Left ventricle myocardium superior (tissue), 1 donor: Measurements from ENCODE around the gene DHRSX. TPM values are rescaled to one million over a fixed set of nuclear protein-coding genes. Genes with fewer than 3 reads are reported as not detected.
"Not testable (repeated sequence)": the region's sequence is repeated elsewhere in the genome, so short reads cannot be mapped to it uniquely, and the experiment has no call there.

Source experiments
- ATAC-seq: fragments of 200-7000 bp; cut with Tn5 transposase; one replicate; pipeline ENCODE4 v1.9.1; 2020; ENCODE audit warnings: mild to moderate bottlenecking, moderate library complexity
- DNase-seq: peaks from one replicate; pipeline ENCODE4 v3.0.0-alpha.2; 2020
- intact Hi-C: fragments of 100-400 bp; cut with micrococcal nuclease; formaldehyde crosslinking; loops from one replicate; pipeline ENCODE4 v1.11.0; 2022
- total RNA-seq: library from RNA; stranded (reverse); fragmentation: NEBNext Ultra II Directional; extraction: Animal tissue kit (Norgen Biotek cat#: 25700); gene quantifications from one replicate; pipeline ENCODE4 v1.2.1, GENCODE V29; 2021
- donor health status: DM: no; HTN: yes; CAD: no; lungs with severe emphysema.

DHRSX gene
- total RNA-seq, 1 donor from 2014 or later = 38.4 TPM

DNA sequence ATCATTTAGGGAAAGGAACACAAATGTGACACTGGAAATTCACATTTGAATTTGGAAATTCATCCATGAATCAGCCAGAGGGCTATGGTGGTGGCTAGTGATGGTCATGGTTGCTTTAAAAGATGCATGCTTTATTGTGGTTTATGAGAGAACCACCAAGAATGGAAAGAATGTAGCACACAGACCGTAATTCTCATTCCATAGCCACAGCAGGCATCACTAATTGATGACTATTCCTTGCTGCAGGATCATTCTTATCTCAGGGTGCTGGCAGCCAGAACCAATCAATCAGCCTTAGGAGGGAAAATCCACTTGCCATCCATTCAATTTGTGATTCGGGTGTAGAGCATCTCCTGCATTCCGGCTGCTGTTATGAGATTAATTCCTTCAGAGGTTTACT lies 115.6 kb downstream of the DHRSX start:
- DNase-seq (no peak), ATAC-seq (no peak)
- intact Hi-C loops = no loop called here

GRCh38 chrX:2384486-2384885 lies 116.3 kb downstream of the DHRSX start:
- DNase-seq (no peak), ATAC-seq (no peak)
- intact Hi-C loops = no loop called here

DNA sequence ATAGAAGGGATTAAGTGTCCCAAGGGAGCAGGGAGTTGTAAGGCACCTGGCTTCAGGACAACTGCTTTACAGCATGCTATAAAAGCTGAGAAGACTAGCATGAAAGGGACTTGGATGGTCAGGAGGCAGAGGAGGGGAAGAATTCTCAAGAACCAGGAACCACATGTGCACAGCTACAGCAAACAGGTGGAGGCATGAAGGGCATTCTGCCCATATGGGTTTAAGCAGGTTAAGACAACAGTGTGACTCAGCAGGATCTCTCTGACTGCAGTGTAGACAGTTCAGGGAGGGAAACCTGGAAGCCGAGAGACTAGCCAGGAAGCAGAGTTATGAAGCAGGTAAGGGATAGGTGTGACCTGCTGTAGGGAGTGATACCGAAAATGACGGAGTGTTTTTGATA lies 117.0 kb downstream of the DHRSX start:
- intact Hi-C loops = no loop called here
- no peak for DNase-seq
- ATAC-seq = no peak

GRCh38 chrX:2383144-2383543 lies 117.6 kb downstream of the DHRSX start:
- ATAC-seq = no peak
- intact Hi-C loops = no loop called here
- no peak for DNase-seq

GRCh38 chrX:2382433-2383048 lies 118.2 kb downstream of the DHRSX start:
- DNase-seq, intact Hi-C loops, ATAC-seq: not testable (repeated sequence)

DNA sequence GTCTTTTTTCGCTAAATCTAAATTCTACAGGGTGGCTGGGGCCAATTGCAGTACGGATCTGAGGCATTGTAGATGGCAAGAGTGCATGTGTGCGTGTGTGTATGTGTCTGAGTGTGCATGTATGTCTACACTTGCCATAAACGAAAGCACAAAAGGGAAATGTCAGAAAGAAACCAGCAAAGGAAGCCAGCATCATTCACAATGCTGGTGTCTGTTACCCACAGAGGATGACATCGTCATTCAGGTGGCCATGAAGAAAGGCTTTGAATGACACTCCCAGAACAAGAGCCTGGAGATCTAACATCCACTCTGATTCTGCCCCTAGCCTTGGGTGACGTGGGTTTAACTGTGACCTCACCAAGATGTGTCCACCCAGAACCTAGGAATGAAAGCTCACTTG lies 124.6 kb downstream of the DHRSX start:
- intact Hi-C loops = no loop called here
- DNase-seq (no peak), ATAC-seq (no peak)

- ATAC-seq (peak; percentile 34), DNase-seq (no peak)
- intact Hi-C loops = no loop called here
Measured at GRCh38 chrX:2374086-2374485, 126.7 kb downstream of the DHRSX start.

DNA sequence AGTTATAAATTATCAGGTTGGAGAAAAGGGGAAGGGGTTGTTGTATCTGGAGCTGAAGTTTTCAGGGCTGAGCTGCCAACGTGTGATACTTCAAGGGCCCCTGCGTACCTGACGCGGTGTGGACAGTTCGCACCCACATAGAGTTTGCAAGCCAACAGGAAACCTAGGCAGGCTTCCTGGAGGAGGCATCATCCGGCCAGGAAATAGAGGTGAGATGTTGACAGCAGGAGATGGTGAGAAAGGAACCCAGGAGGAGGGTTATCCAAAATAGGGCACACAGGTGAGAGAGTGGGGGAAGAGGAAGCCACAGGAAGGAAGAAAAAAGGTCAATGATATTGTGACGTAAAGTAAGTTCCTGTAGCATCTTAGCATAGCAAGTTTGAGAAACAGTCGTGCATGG lies 127.2 kb downstream of the DHRSX start:
- intact Hi-C loops = no loop called here
- DNase-seq (no peak), ATAC-seq (no peak)

DNA sequence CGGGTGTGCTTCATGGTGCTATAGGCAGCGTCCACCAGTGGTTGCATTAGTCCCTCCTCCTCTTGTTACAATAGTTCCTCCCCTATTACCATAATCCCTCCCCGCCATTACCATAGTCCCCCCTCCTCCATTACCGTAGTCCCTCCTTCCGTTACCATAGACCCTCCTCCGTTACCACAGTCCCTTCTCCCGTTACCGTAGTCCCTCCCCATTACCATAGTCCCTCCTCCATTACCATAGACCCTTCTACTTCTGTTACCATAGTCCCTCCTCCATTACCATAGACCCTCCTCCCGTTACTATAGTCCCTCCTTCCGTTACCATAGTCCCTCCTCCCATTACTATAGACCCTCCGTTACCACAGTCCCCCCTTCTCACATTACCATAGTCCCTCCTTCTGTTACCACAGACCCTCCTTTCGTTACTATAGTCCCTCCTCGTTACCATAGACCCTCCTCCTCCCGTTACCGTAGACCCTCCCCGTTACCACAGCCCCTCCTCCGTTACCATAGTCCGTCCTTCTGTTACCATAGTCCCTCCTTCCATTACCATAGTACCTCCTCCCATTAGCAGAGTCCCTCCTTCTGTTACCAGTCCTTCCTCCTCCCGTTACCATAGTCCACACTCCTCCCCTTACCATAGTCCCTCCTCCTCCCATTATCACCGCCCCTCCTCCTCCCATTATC lies 129.6 kb downstream of the DHRSX start:
- ATAC-seq (no peak), DNase-seq (no peak)
- intact Hi-C loops = no loop called here

GRCh38 chrX:2370456-2370855 lies 130.3 kb downstream of the DHRSX start:
- intact Hi-C loops = no loop called here
- DNase-seq (no peak), ATAC-seq (no peak)

DNA sequence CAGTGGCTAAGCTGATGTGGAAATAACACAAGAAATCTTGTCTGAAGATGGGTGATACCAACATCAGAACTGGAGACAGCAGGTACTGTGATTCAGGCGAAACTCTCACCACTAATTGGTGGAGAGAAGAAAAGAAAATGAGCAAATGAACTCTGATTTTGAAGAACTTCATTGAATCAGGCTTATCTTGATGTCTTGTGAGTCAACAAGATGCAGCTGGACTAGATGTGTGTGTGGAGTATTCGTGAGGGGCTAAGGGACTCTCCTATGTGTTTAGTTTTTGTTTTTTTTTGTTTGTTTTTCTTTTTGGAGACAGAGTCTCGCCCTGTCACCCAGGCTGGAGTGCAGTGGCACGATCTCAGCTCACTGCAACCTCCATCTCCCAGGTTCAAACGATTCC lies 131.6 kb downstream of the DHRSX start:
- intact Hi-C loops = no loop called here
- no peak for DNase-seq
- no peak for ATAC-seq

GRCh38 chrX:2360731-2361130 lies 140.0 kb downstream of the DHRSX start:
- no peak for DNase-seq
- no peak for ATAC-seq
- intact Hi-C loops = no loop called here

DNA sequence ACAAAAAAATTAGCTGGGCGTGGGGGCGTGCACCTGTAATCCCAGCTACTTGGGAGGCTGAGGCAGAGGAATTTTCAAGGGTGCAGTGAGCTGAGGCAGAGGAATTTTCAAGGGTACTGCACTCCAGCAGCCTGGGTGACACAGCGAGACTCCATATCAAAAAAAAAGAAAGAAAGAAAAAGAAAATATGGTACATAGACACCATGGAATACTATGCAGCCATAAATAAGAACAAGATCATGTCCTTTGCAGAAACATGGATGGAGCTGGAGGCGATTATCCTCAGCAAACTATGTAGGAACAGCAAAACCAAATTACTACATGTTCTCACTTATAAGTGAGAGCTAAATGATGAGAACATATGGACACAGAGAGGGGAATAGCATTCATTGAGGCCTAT lies 141.3 kb downstream of the DHRSX start:
- intact Hi-C loops, DNase-seq, ATAC-seq: not testable (repeated sequence)

GRCh38 chrX:2351999-2352995 lies 148.5 kb downstream of the DHRSX start:
- intact Hi-C loops = no loop called here
- no peak for DNase-seq
- peak; percentile 76 for ATAC-seq

GRCh38 chrX:2351321-2351720 lies 149.5 kb downstream of the DHRSX start:
- no peak for DNase-seq
- intact Hi-C loops = no loop called here

DNA sequence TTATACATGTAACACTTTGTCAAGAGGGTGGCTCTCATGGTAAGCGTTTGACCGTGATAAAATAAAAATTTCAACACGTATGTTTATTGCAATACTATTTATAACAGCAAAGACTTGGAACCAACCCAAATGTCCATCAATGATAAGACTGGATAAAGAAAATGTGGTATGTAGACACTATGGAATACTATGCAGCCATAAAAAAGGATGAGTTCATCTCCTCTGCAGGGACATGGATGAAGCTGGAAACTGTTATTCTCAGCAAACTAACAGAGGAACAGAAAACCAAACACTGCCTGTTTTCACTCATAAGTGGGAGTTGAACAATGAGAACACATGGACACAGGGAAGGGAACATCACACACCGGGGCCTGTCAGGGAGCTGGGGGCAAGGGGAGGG lies 150.1 kb downstream of the DHRSX start:
- intact Hi-C loops = not testable (repeated sequence)

More at GRCh38 chrX:2351321-2351720, 149.5 kb downstream of the DHRSX start:
- peak; percentile 56 for ATAC-seq

GRCh38 chrX:2350036-2350435 lies 150.7 kb downstream of the DHRSX start:
- DNase-seq, intact Hi-C loops, ATAC-seq: not testable (repeated sequence)

More for the DNA sequence above, 150.1 kb downstream of the DHRSX start:
- not testable (repeated sequence) for DNase-seq, ATAC-seq

- intact Hi-C loops = no loop called here
- ATAC-seq (no peak), DNase-seq (no peak)
Measured at GRCh38 chrX:2348211-2348610, 152.6 kb downstream of the DHRSX start.

DNA sequence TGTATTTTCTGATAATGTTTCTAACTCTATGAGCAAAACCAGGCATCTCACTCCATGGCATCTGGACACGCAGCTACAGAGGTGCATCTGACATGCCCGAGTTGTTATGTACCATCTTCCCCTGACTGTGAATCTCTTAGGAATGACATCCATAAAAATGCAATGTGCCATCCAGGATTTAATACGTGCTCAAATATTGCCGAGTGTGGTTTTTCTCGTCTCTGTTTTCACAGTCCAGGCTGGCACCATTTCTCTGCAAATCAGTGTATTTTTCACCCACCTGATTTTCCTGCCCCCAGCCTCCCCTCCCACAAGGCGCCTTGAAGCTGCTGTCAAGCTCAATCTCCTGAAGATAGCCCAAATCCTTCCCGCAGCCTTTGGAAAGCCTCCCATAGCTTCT lies 154.6 kb downstream of the DHRSX start:
- DNase-seq (no peak), ATAC-seq (no peak)
- intact Hi-C loops = no loop called here

DNA sequence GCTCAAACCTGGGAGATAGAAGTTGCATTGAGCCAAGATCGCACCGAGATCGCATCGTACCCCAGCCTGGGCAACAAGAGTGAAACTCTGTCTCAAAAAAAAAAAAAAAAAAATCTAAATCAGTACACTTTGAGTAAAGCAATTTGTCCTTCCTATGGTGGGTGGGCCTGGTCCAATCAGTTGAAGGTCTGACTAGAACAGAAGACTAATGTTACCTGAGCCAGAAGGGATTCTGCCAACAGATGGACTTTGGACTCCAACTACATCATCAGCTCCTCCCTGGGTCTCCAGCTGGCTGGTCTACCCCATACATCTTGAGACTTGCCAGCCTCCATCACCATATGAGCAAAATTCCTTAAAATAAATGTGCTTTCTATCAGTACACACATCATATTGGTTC lies 155.2 kb downstream of the DHRSX start:
- DNase-seq (no peak), ATAC-seq (no peak)
- intact Hi-C loops = no loop called here
